K562 (cell line): Measurements from ENCODE around the gene TGDS. TPM values are rescaled to one million over a fixed set of nuclear protein-coding genes. Genes with fewer than 3 reads are reported as not detected.

Experiments used
- ATAC-seq: fragments of 200-7000 bp; cut with Tn5 transposase; 3 replicates; pipeline ENCODE4 v1.9.1; 2020; ENCODE audit warnings: moderate library complexity
- BruUV-seq: library from RNA; stranded (reverse); fragments of 400-500 nt; replicated peaks from 2 replicates; lab custom pipeline; 2021; lab: Mats Ljungman, UMichigan
- CTCF ChIA-PET: fragments of 300-600 bp; formaldehyde crosslinking; extraction: SDS; loops from one replicate; lab custom pipeline; 2021; ENCODE audit warnings: low intra/inter-chr PET ratio; lab: Yijun Ruan, JAX
- POLR2A ChIA-PET: fragments of 300-600, 350-650 bp; sonication (Branson Sonifier 250); formaldehyde crosslinking; extraction: SDS; loops from one replicate; lab custom pipeline; 2021; ENCODE audit warnings: antibody characterized with exemption, inconsistent platforms; lab: Yijun Ruan, JAX
- DNase-seq, 4 experiments: peaks; one replicate each; pipeline versions ENCODE4 v3.0.0 to v3.0.0-alpha.2; 2011 to 2018; ENCODE audit warnings: low spot score in 3 of 4, mixed read lengths in 3 of 4; ENCODE audit errors: extremely low read depth in 1 of 4
- FAIRE-seq: peaks from 2 replicates; lab custom pipeline; 2011; peaks lifted over from hg19 to GRCh38; lab: Jason Lieb, UNC
- H2AFZ ChIP-seq: 2 replicates; pipeline ENCODE4 v1.6.0; 2011; ENCODE audit warnings: low read depth, low read length, control low read depth, inconsistent platforms
- H3K27ac ChIP-seq: fragments of 200-600 bp; 3 replicates; pipeline ENCODE4 v1.8.0; 2011; ENCODE audit warnings: low read depth, mild to moderate bottlenecking, control low read depth, inconsistent platforms, low read length, moderate library complexity, mixed read lengths; ENCODE audit errors: extremely low read depth
- H3K27me3 ChIP-seq, 2 experiments: fragments of 300-600 bp in 1 of 2; 2 replicates in 1 of 2; 3 replicates in 1 of 2; pipeline versions ENCODE4 v1.6.0 to v1.8.0; 2011; ENCODE audit warnings: inconsistent platforms in 2 of 2, low read length in 2 of 2, mild to moderate bottlenecking in 1 of 2, mixed read lengths in 1 of 2, moderate library complexity in 1 of 2; ENCODE audit not compliant: control insufficient read depth in 2 of 2, insufficient read depth in 2 of 2
- H3K36me3 ChIP-seq: fragments of 300-600 bp; 3 replicates; pipeline ENCODE4 v1.8.0; 2011; ENCODE audit warnings: mild to moderate bottlenecking, low read length, inconsistent platforms; ENCODE audit not compliant: control insufficient read depth, insufficient read depth
- H3K4me1 ChIP-seq, 2 experiments: fragments of 200-600 bp in 1 of 2; replicated peaks in 1 of 2; 2 replicates in 1 of 2; 3 replicates in 1 of 2; pipeline versions ENCODE4 v1.5.1 to v1.8.0; 2011; ENCODE audit warnings: inconsistent platforms in 2 of 2, low read length in 2 of 2, mild to moderate bottlenecking in 1 of 2, mixed read lengths in 1 of 2, moderate library complexity in 1 of 2; ENCODE audit not compliant: control insufficient read depth in 2 of 2, insufficient read depth in 2 of 2
- H3K4me2 ChIP-seq: 2 replicates; pipeline ENCODE4 v1.6.1; 2011; ENCODE audit warnings: low read length, control low read depth, inconsistent platforms, mixed read lengths; ENCODE audit not compliant: insufficient read depth
- H3K4me3 ChIP-seq: fragments of 200-600 bp; sonication (generic), shearing (Covaris generic); 2 replicates; pipeline ENCODE4 v1.5.1; 2016; ENCODE audit warnings: control low read depth, inconsistent platforms
- H3K79me2 ChIP-seq: fragments of 200-600 bp; 3 replicates; pipeline ENCODE4 v1.8.0; 2011; ENCODE audit warnings: low read length, inconsistent platforms; ENCODE audit not compliant: control insufficient read depth, insufficient read depth
- H3K9ac ChIP-seq, 2 experiments: 2 replicates each; pipeline versions ENCODE4 v1.6.0 to v1.6.1; 2011; ENCODE audit warnings: low read depth in 2 of 2, low read length in 2 of 2, control low read depth in 1 of 2, inconsistent platforms in 1 of 2, mild to moderate bottlenecking in 1 of 2, mixed read lengths in 1 of 2; ENCODE audit not compliant: insufficient read depth in 1 of 2
- H3K9me1 ChIP-seq: one replicate; pipeline ENCODE4 v1.6.0; 2011; ENCODE audit warnings: inconsistent platforms, mild to moderate bottlenecking, low read length, moderate library complexity; ENCODE audit not compliant: control insufficient read depth, insufficient read depth
- H3K9me3 ChIP-seq: replicated peaks from 2 replicates; pipeline ENCODE4 v1.5.1; 2011; ENCODE audit warnings: low read depth, low read length, inconsistent platforms; ENCODE audit not compliant: control insufficient read depth, insufficient read depth
- H4K20me1 ChIP-seq: replicated peaks from 2 replicates; pipeline ENCODE4 v1.6.1; 2011; ENCODE audit warnings: low read length, inconsistent platforms, mixed read lengths; ENCODE audit not compliant: control insufficient read depth, insufficient read depth
- MED1 ChIP-seq: sonication (generic); formaldehyde crosslinking; IDR thresholded peaks from 2 replicates; pipeline ENCODE4 v1.8.1; 2023; ENCODE audit warnings: missing genetic modification reagents, borderline replicate concordance
- MEF2D ChIP-seq: conservative IDR thresholded peaks from 2 replicates; pipeline ENCODE4 v1.6.1; 2016; ENCODE audit warnings: low read depth, missing genetic modification characterization, missing compliant biosample characterization
- PHF21A ChIP-seq: fragments of 450-650 bp; IDR thresholded peaks from 2 replicates; pipeline ENCODE4 v1.6.1; 2017; ENCODE audit warnings: low read depth, borderline replicate concordance
- RBM17 ChIP-seq: fragments of 200-400 bp; formaldehyde crosslinking; IDR thresholded peaks from 2 replicates; pipeline ENCODE4 v1.6.1; 2017; ENCODE audit warnings: low read depth, mild to moderate bottlenecking, low read length, borderline replicate concordance
- SPI1 ChIP-seq: IDR thresholded peaks from 2 replicates; pipeline ENCODE4 v1.6.1; 2011; ENCODE audit warnings: low read depth, low read length, control low read depth, borderline replicate concordance
- SRSF1 ChIP-seq: fragments of 200-400 bp; formaldehyde crosslinking; IDR thresholded peaks from 2 replicates; pipeline ENCODE4 v1.6.1; 2017; ENCODE audit warnings: mild to moderate bottlenecking, low read depth, low read length, moderate library complexity
- TBP ChIP-seq: optimal IDR thresholded peaks from 2 replicates; pipeline ENCODE3; 2011; ENCODE audit warnings: low read depth, low read length, improper control_type of control experiment
- TEAD4 ChIP-seq, 2 experiments: sonication (generic) in 1 of 2; formaldehyde crosslinking in 1 of 2; IDR thresholded peaks; 2 replicates each; pipeline versions ENCODE4 v1.6.1 to v1.8.0; 2012 to 2022; ENCODE audit warnings: borderline replicate concordance in 1 of 2, inconsistent platforms in 1 of 2, low read length in 1 of 2, mild to moderate bottlenecking in 1 of 2, missing genetic modification reagents in 1 of 2
- ZNF57 ChIP-seq: fragments of 450-650 bp; formaldehyde crosslinking; IDR thresholded peaks from 2 replicates; pipeline ENCODE4 v1.4.0; 2020; ENCODE audit warnings: mild to moderate bottlenecking, moderate library complexity
- WGBS: fragments of 100-300 bp; shearing (Covaris generic); methylation state at CpG from one replicate; pipeline ENCODE4 v1.1.6; 2016; ENCODE audit warnings: low coverage, mixed read lengths; ENCODE audit not compliant: insufficient coverage; ENCODE audit errors: missing lambda C conversion rate; 5-methylcytosine and 5-hydroxymethylcytosine counted together
- in situ Hi-C: fragments of 300-500 bp; cut with MboI; formaldehyde crosslinking; loops from 4 replicates; pipeline ENCODE4 v1.15.0; 2018; ENCODE audit warnings: inconsistent platforms, mixed read lengths
- intact Hi-C: fragments of 100-400 bp; cut with micrococcal nuclease; formaldehyde crosslinking; loops from 2 replicates; pipeline ENCODE4 v1.14.2; 2022
- polyA plus RNA-seq, 8 experiments: library from polyadenylated mRNA; depleted of rRNA in 4 of 8; stranded (reverse) in 5 of 8; unstranded in 3 of 8; fragments of >200 nt; fragmentation: Nextera tagmentation in 2 of 8; fragmentation: Illumina TruSeq in 1 of 8; extraction: Ambion mirVana in 2 of 8; extraction: Trizol in 1 of 8; gene quantifications; 2 replicates each; pipeline versions ENCODE4 v1.2.1 to v1.2.3, GENCODE V29; 2011 to 2014; ENCODE audit warnings: inconsistent platforms in 1 of 8, missing spikeins in 1 of 8
- total RNA-seq, 7 experiments: library from RNA; depleted of rRNA in 6 of 7; stranded (reverse); fragments of >200 nt in 6 of 7; fragmentation: Illumina TruSeq in 2 of 7; extraction: Trizol in 2 of 7; gene quantifications; 2 replicates each; pipeline versions ENCODE4 v1.2.1 to v1.2.3, GENCODE V29; 2011 to 2021; ENCODE audit warnings: low replicate concordance in 1 of 7
- TF ChIP-seq, protein P1 (sequence below): fragments of 450-650 bp; formaldehyde crosslinking; IDR thresholded peaks from 2 replicates; pipeline ENCODE4 v1.4.0; 2022; ENCODE audit warnings: missing genetic modification characterization

Gene TGDS
- total and polyA plus RNA-seq, 9 of the 15 experiments (the other 6 are each of a cell fraction or from before 2014, with no cell fraction given), result 9.9 to 43.7 (median 21.4) TPM

DNA sequence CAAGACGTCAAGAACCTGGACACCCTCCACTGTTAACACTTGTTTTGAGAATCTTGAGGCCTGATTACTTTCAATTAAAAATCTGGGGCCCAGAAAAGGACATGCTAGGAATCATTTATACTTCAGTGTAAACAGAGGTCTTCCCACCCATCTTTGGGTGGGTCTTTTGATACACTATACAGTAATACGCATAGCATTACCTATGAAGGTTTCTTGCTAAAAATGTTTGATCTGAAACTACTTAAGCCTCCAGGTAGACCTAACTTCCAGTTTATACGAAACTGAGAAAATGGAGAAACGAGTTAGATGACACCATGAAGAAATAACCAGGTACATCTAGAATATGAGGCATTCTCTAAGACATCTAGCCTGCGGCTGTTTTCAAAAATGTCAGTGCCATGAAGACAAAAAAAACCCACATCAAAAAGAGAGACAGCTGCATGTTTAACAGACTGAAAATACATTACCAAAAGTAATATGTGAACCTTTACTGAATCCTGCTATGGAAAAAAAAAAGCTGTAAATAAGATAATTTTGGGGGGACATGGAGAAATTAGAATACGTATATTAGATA is 36.6 kb downstream of the TGDS start:
- POLR2A ChIA-PET, result no interaction called here
- CTCF ChIA-PET, result no interaction called here

GRCh38 chr13:94558716-94559115 is 37.2 kb downstream of the TGDS start:
- no peaks in the 10 kb centered on the region for H3K4me1 ChIP-seq
- POLR2A ChIA-PET, result no interaction called here
- FAIRE-seq, result no peak
- H3K27ac ChIP-seq, result no peak overlapping the region
- no peaks in the 10 kb centered on the region for H3K9me1 ChIP-seq
- H3K79me2 ChIP-seq, result no peaks in the 10 kb centered on the region
- no peak overlapping the region for H3K9ac ChIP-seq
- peak overlapping the region; percentile 40; the same call in 1 of the 2 replicates for H2AFZ ChIP-seq
- intact Hi-C loops (no loop called here), in situ Hi-C loops (no loop called here)
- peak in 1 of 4 experiments; percentile 14 for DNase-seq
- no peaks in the 10 kb centered on the region for H3K27me3 ChIP-seq
- no peak overlapping the region for H3K4me3 ChIP-seq
- H3K9me3 ChIP-seq, result no peaks in the 10 kb centered on the region
- ATAC-seq, result peak; percentile 85
- WGBS, result 66% methylated on average over 5 of the region's 6 CpGs
- no peak overlapping the region for H3K4me2 ChIP-seq
- BruUV-seq, result no TSS peak
- CTCF ChIA-PET, result no interaction called here
- no peaks in the 10 kb centered on the region for H3K36me3 ChIP-seq
- no peaks in the 10 kb centered on the region for H4K20me1 ChIP-seq
- TF ChIP-seq ZNF57 (CRISPR knock-in tag) (no peak), SRSF1 (no peak), MEF2D (tag) (no peak), SPI1 (no peak), TBP (no peak), TEAD4 (IDR thresholded peaks at IDR 0.05; ENCODE audit: low read length) (no peak), TEAD4 (CRISPR knock-in tag; IDR thresholded peaks at IDR 0.05; ENCODE audit: borderline replicate concordance) (no peak)

More for the DNA sequence above, 36.6 kb downstream of the TGDS start:
- BruUV-seq, result no TSS peak
- no peak overlapping the region for H3K4me3 ChIP-seq
- no peaks in the 10 kb centered on the region for H3K36me3 ChIP-seq
- ATAC-seq (no peak), DNase-seq (no peak), FAIRE-seq (no peak)
- H3K79me2 ChIP-seq, result no peaks in the 10 kb centered on the region
- H2AFZ ChIP-seq, result no peak overlapping the region
- H3K9me1 ChIP-seq, result no peaks in the 10 kb centered on the region
- WGBS, result 77% methylated on average over 6 of the region's 6 CpGs
- no peak overlapping the region for H3K9ac ChIP-seq
- H3K4me2 ChIP-seq, result no peak overlapping the region
- H3K4me1 ChIP-seq, result no peaks in the 10 kb centered on the region
- H3K27me3 ChIP-seq, result no peaks in the 10 kb centered on the region
- no peaks in the 10 kb centered on the region for H3K9me3 ChIP-seq
- TF ChIP-seq, protein P1, sequence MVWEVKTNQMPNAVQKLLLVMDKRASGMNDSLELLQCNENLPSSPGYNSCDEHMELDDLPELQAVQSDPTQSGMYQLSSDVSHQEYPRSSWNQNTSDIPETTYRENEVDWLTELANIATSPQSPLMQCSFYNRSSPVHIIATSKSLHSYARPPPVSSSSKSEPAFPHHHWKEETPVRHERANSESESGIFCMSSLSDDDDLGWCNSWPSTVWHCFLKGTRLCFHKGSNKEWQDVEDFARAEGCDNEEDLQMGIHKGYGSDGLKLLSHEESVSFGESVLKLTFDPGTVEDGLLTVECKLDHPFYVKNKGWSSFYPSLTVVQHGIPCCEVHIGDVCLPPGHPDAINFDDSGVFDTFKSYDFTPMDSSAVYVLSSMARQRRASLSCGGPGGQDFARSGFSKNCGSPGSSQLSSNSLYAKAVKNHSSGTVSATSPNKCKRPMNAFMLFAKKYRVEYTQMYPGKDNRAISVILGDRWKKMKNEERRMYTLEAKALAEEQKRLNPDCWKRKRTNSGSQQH, result no peak
- TF ChIP-seq MED1 (no peak), PHF21A (no peak), RBM17 (no peak)
- TF ChIP-seq, all 486 proteins: peak for 0
- H4K20me1 ChIP-seq, result no peaks in the 10 kb centered on the region
- H3K27ac ChIP-seq, result no peak overlapping the region
- in situ Hi-C loops, result no loop called here
- intact Hi-C loops, result no loop called here
